HG02840 (cell line): ENCODE measurements around the gene PACSIN3.

ENCODE experiments used
- ATAC-seq: cut with Tn5 transposase; IDR thresholded peaks from one replicate; pipeline ENCODE4 v1.9.1; 2021; ENCODE audit warnings: mild to moderate bottlenecking, moderate library complexity, moderate number of reproducible peaks; ENCODE audit not compliant: unreplicated experiment, low FRiP score

PACSIN3 gene

GRCh38 chr11:47177229-47177845, 8.9 kb downstream of the PACSIN3 start:
- ATAC-seq: peak; percentile 34

- ATAC-seq: peak; percentile 90
Measured at GRCh38 chr11:47176328-47177228, 9.7 kb downstream of the PACSIN3 start, which contains the start of gene ARFGAP2. ARFGAP2 (minus strand) TSS chr11:47176879; CDS start chr11:47176853, 26 bp downstream.

DNA sequence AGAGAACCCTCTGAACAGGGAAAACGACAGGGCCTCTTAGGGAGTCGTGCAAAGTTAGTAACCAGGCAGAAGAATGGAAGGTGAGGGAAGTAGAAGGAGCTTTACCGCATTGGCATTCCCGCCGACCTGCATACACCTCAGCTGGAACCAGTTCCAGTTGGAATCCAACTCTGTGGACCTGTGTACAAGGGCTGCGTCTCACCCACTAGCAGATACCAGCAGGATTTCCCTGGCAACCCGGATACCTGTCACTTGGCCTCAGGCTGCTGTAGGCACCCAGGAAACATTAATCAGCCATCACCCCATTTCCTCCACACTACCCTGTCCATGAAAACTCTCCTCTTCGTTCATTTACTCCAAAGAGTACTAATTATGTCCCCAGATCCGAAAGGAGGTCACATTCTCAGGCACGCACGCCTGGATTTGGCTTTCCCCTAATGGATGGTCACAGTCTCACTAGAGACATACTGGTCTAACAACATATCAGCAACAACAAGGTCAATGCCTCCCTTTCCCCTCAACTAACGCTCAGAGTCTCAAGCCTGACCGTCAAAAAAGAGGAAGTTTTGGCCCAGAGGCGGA, 10.4 kb downstream of the PACSIN3 start:
- ATAC-seq: no peak

GRCh38 chr11:47172740-47173336, 13.4 kb downstream of the PACSIN3 start:
- no peak for ATAC-seq

DNA sequence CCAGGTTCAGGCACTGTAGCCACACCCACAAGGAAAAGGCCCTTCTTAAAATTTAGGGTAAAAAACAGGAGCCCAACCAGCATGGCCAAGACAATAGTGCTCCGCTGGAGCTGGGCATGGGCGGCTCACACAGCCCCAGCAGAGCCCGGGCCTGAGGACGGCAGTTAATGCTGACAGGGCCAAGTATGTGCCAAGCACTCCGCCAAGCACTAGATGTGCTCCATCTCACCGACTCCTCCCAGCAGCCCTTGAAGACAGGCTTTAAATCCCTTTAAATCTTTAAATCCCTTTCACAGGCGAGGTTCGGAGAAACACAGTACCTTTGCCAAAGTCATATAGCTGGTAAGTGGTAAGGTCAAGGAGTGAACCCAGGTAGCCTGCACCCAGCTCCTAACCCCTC, 14.4 kb downstream of the PACSIN3 start:
- no peak for ATAC-seq

DNA sequence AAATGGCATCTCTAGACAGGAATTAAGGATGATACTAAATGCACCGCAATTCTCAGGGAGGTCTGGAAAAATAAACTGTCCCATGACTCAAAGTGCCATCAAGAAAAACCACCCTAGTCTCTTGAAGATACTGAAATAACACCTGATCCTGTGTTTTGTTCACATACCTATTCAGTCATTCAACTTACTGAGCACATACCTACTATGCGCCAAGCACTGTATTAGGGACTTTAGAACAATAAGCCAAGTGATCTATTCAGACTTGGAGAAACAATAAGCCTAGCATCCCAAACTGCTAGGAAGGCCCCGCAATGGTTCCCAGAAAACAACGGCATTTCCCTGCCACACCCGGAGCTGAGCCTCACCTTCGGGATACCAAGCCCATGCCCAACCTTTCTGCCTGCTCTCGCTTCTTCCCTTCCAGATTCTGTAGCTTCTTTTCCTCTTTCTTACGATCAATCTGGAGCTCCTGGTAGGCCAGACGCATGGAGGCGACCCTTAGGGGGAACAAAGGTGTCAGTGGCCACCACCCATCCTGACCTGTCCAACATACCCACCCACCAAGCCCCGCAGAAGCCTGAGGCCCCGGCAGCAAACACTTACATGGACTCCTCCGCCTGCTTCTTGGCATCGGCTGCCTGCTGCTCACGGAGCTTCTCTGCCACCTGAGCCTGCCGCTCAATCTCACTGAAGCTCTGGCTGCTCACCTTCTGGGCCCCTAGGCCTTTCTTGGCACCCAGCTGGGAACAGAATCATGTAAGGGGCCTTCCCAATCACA, 15.0 kb downstream of the PACSIN3 start:
- no peak for ATAC-seq

GRCh38 chr11:47166368-47166767, 19.9 kb downstream of the PACSIN3 start:
- ATAC-seq: no peak

GRCh38 chr11:47165253-47165840, 20.9 kb downstream of the PACSIN3 start:
- no peak for ATAC-seq

- ATAC-seq: no peak
Measured at GRCh38 chr11:47164321-47164720, 21.9 kb downstream of the PACSIN3 start.

DNA sequence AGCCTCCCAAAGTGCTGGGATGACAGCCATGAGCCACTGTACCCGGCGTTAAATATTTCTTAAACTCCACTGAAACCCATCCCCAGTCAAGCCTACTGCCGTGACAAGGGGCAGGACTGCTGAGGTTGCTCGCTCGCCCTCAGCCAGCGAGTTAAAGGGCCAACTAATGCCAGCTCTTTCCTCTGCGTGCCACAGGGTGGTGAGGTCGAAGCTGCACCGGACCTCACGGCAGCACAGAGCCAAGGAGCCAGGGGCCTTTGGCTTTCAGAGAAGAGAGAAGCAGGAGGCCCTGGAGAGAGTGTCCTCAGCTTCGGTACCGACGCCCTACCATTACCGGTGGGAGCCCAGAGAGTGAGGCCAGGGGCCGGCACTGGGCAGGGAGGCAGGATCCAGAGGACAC, 22.3 kb downstream of the PACSIN3 start:
- ATAC-seq: no peak

DNA sequence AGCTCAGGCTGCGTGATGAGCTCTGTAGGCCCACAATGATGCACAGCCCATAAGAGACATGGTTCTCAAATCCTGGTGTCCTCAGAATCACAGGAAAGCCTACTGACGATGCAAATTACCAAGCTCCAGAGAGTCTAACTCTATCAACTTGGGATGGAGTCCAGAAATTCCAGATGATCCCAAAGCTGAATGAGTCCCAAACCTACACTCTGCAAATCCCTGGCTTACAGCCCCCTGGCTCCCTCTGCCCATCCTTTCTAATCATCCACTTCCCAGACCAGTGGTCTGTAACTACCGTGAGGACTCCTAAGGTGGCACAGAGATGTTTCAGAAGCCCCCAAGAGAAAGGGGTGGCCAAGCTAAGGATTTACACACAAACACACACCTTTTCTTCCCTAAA, 23.0 kb downstream of the PACSIN3 start:
- ATAC-seq: no peak

DNA sequence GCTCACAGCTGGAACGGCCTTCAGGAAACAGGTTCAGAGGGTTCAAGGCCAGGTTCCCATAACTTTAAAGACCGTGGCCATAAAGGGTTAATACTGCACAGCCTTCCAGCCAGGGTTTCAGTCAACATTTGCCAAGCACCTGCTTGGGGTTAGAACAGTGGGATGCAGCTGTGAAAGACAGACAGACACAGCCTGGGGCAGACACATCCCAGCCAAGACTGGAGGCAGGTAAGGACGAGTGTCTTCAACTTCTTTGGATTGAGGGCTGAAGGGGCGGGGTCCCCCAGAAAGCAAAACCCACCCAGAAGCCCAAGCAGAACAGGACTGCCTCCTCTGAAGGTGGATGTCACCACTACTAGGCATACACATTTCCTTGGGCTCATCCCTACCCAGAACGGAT, 23.8 kb downstream of the PACSIN3 start:
- no peak for ATAC-seq

DNA sequence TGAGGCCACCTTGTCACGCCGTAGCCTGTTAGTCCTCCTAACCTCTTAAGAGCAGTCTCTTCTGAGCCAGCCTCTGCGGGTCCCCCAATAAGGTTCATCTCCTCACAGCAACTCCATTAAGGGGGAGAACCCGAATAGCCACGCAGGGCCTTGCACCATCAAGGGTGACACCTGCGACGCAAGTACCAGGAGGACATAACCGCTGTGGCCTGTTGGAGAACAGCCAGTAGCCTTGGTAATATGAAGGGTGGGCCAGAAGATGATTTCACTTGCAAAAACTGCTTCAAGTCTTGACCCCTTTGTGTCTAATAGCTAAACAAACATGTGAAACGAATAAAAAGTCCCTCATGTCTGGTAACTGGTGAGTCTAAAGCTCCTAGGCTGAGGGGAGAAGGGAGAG, 24.3 kb downstream of the PACSIN3 start:
- no peak for ATAC-seq

- ATAC-seq: no peak
Measured at GRCh38 chr11:47161134-47161854, 24.9 kb downstream of the PACSIN3 start.

GRCh38 chr11:47160753-47161133, 25.5 kb downstream of the PACSIN3 start:
- ATAC-seq: no peak

- no peak for ATAC-seq
Measured at GRCh38 chr11:47158242-47158641, 28.0 kb downstream of the PACSIN3 start.

- ATAC-seq: no peak
Measured at GRCh38 chr11:47157805-47158204, 28.4 kb downstream of the PACSIN3 start.

DNA sequence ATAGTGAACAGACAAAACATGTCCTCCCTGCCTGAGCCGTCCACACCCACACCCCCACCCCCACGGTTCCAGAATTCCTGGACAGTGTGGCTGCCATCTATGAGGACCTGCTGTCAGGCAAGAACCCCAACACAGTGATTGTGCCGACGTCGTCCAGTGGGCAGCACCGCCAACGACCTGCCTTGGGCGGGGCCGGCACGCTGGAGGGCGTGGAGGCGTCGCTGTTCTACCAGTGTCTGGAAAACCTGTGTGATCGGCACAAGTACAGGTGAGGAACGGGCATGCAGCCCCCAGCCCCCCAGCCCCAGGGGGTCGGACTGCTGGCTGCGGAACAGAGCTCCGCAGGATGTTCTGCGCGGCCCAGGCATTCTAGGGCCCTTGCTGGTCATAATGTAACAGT, 29.3 kb downstream of the PACSIN3 start:
- no peak for ATAC-seq

GRCh38 chr11:47156333-47156732, 29.9 kb downstream of the PACSIN3 start:
- ATAC-seq: no peak
